HL-60 (cell line): ENCODE data around the gene LRCH4.

Source experiments
- DNase-seq, 2 experiments: peaks; one replicate each; pipeline ENCODE4 v3.0.0-alpha.2; 2010 to 2020; ENCODE audit warnings: low read depth in 1 of 2, low spot score in 1 of 2
- H3K27ac ChIP-seq: fragments of 250-450 bp; sonication (Bioruptor Pico); replicated peaks from 2 replicates; pipeline ENCODE4 v1.5.1; 2020; ENCODE audit warnings: mild to moderate bottlenecking, moderate library complexity
- H3K27me3 ChIP-seq: fragments of 250-450 bp; sonication (Bioruptor Pico); 2 replicates; pipeline ENCODE4 v1.5.1; 2021; ENCODE audit warnings: mild to moderate bottlenecking, moderate library complexity; ENCODE audit not compliant: insufficient read depth, poor library complexity, severe bottlenecking
- H3K4me3 ChIP-seq: replicated peaks from 2 replicates; pipeline ENCODE4 v1.5.1; 2011; ENCODE audit warnings: mild to moderate bottlenecking, control low read depth, low read length; ENCODE audit not compliant: insufficient read depth
- GABPA ChIP-seq: IDR thresholded peaks from 2 replicates; pipeline ENCODE4 v1.6.1; 2012; ENCODE audit warnings: low read depth
- POLR2AphosphoS5 ChIP-seq: IDR thresholded peaks from 2 replicates; pipeline ENCODE4 v1.6.1; 2012; ENCODE audit warnings: low read depth
- REST ChIP-seq: IDR thresholded peaks from 2 replicates; pipeline ENCODE4 v1.6.1; 2012; ENCODE audit warnings: low read depth; ENCODE audit not compliant: insufficient replicate concordance
- SPI1 ChIP-seq: IDR thresholded peaks from 2 replicates; pipeline ENCODE4 v1.6.1; 2012; ENCODE audit warnings: low read depth, mild to moderate bottlenecking, borderline replicate concordance
- TF ChIP-seq, protein P1 (sequence below): IDR thresholded peaks from one replicate; pipeline ENCODE4 v1.5.1; 2011; ENCODE audit warnings: low read length, control low read depth, inconsistent platforms; ENCODE audit not compliant: insufficient read depth

LRCH4 gene

DNA sequence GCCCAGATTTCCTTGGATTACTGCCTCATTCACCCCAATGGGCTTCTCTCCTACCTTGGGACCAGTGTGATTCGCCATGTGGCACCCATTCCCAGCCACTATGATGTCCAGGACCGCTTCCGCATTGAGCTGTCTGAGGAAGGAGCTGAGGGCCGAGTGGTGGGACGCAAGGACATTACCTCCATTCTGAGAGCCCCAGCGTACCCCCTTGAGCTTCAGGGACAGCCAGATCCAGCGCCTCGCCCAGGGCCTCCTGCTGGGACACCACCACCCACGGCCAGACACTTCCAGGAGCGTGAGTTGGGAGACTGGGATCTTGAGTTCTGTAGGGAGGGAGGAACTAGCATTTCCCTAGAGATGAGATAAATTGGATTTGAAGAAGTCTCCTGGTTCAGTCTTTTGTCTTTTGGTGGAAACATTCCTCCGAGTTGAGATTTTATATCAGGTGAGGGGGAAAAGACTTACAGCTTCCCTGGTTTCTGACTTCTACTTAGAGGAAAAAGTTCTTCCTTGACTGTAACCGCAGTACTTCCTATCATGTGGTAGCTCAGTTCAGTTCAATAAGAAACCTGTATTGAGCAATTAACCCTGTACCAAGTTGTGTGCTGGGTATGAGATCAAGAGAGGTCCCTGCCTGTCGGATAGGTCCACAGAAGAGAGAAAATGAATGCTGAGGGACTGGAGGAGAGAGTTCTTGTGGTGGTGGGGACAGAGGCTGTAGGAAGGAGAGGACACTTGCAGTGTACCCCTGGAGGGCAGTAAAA is 27.7 kb upstream of the LRCH4 start:
- TF ChIP-seq REST (no peak), SPI1 (0 out of 2 replicates have a peak, but pooled peaks have one; percentile 15), POLR2AphosphoS5 (no peak)
- Histone ChIP-seq H3K27me3 (no peaks in the 10 kb centered on the region), H3K4me3 (peak overlapping the region; percentile 83), H3K27ac (0 out of 2 replicates have a peak overlapping the region, but pooled peaks have one; percentile 29)
- DNase-seq, result peak; percentile 63 to 75

DNA sequence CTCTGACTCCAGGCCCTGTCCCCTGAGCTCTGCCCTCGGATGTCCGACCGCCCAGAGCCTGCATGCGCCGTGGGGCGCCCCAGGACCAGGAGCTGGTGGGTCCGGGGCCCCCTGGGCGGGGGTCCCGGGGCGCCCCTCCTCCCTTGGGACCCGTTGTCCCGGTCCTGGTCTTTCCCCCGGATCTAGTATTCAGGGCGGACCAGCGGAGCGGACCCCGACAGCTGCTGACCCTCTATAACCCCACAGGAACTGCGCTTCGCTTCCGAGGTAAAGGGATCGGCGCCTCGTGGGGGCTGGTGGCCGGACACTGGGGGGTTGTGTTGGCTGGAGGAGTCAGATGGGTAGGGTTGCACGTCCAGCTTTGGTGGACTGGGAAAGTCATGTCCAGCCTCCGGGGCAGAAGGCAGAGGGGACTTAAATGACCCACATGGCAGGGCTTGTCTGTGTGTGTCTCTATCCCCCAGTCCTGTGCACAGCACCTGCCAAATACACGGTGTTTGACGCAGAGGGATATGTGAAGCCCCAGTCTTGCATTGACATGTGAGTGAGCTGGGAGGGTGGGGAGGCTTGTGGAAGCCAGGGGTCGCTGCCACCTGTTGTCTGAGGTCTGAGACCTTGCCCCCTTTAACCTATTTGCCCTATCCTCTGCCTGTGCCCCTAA is 26.9 kb upstream of the LRCH4 start:
- H3K27ac ChIP-seq, result peak overlapping the region; percentile 93
- no peak for TF ChIP-seq REST
- H3K4me3 ChIP-seq, result peak overlapping the region; percentile 83
- H3K27me3 ChIP-seq, result no peaks in the 10 kb centered on the region
- no peak for DNase-seq

DNA sequence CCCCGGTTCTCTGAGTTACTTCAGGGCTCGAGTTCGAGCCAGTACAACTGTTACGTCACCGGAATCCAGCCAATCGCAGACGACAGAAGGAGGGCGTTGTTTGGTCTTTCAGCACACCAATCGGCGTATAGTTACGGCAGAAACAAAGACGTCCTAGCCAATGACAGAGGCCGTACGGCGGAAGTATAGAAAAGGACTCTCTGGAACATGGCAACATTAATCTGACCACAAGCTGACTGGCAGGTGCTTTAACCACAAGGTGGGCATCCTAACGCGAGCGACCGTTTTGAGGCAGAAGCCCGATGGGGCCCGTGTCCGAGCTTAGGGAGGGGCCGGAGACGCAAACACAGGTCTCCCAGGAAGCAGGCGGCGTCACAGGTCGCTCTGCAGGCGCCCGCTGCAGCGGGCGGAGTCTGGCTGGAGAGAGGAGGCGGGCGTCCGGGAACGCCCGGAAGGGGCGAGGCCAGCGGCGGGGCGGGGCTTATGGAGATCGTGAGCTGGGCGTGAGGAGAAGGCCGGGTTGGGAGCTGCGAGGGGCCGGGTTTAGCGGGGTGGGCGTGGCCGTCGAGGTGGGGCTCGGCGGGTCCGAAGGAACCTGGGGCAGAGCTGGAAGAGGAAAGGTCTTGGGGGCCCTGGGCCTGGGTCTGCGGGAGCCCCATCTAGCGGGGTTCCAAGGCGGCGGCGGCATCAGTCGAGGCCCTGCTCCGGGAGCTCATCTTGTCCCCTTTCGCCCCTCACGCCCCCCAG is 26.2 kb upstream of the LRCH4 start, which contains the start of gene MOSPD3:
Gene MOSPD3, plus strand, starts transcription at position 558 of the 747 bp plus-strand sequence. CDS start 252 bp downstream, outside the sequence.
- Histone ChIP-seq H3K27me3 (no peaks in the 10 kb centered on the region), H3K27ac (peak within 1 kb of the TSS; percentile 93), H3K4me3 (peak within 1 kb of the TSS; percentile 83)
- DNase-seq, result peak; percentile 98 to 99
- TF ChIP-seq GABPA (peak; percentile 36), POLR2AphosphoS5 (peak; percentile 86), SPI1 (no peak), REST (peak; percentile 25)
- TF ChIP-seq, protein P1, sequence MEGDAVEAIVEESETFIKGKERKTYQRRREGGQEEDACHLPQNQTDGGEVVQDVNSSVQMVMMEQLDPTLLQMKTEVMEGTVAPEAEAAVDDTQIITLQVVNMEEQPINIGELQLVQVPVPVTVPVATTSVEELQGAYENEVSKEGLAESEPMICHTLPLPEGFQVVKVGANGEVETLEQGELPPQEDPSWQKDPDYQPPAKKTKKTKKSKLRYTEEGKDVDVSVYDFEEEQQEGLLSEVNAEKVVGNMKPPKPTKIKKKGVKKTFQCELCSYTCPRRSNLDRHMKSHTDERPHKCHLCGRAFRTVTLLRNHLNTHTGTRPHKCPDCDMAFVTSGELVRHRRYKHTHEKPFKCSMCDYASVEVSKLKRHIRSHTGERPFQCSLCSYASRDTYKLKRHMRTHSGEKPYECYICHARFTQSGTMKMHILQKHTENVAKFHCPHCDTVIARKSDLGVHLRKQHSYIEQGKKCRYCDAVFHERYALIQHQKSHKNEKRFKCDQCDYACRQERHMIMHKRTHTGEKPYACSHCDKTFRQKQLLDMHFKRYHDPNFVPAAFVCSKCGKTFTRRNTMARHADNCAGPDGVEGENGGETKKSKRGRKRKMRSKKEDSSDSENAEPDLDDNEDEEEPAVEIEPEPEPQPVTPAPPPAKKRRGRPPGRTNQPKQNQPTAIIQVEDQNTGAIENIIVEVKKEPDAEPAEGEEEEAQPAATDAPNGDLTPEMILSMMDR, result no peak

DNA sequence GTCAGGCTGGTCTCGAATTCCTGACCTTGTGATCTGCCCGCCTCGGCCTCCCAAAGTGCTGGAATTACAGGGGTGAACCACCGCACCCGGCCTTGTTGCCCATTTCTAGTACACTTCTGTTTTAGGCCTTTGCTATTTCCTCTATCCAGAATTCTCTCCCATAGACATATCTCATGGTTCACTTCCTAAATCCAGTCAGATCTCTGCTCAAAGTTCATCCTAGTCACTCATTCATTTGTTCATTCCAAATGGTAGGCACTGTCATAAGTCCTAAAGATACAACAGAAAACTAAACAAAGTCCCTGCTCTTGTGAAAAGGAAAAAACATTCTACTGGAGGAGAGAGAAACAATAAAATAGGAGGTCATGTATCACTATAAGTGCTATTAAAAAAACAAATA is 24.0 kb upstream of the LRCH4 start:
- no peak for DNase-seq
- no peaks in the 10 kb centered on the region for H3K27me3 ChIP-seq
- TF ChIP-seq SPI1, result no peak
- TF ChIP-seq, protein P1, result no peak
- H3K27ac ChIP-seq, result no peak overlapping the region
- no peak overlapping the region for H3K4me3 ChIP-seq
